HG03064 (cell line): Measurements from ENCODE around the gene SERTM1.

Source experiments
- ATAC-seq: cut with Tn5 transposase; IDR thresholded peaks from one replicate; pipeline ENCODE4 v1.9.1; 2021; ENCODE audit warnings: low read depth; ENCODE audit not compliant: unreplicated experiment

Gene SERTM1

GRCh38 chr13:36709136-36709890, 35.5 kb downstream of the SERTM1 start:
- ATAC-seq: no peak

GRCh38 chr13:36710396-36710795, 36.6 kb downstream of the SERTM1 start:
- no peak for ATAC-seq

GRCh38 chr13:36712290-36712689, 38.5 kb downstream of the SERTM1 start:
- ATAC-seq: no peak

- ATAC-seq: no peak
These were observed 39.0 kb downstream of the SERTM1 start for GRCh38 chr13:36712770-36713169.

GRCh38 chr13:36713887-36714286, 40.1 kb downstream of the SERTM1 start:
- ATAC-seq: no peak

- no peak for ATAC-seq
These were observed 42.0 kb downstream of the SERTM1 start for GRCh38 chr13:36715841-36716240.

GRCh38 chr13:36717017-36717416, 43.2 kb downstream of the SERTM1 start:
- no peak for ATAC-seq

- ATAC-seq: no peak
These were observed 44.2 kb downstream of the SERTM1 start for GRCh38 chr13:36717966-36718545.

- ATAC-seq: no peak
These were observed 44.9 kb downstream of the SERTM1 start for GRCh38 chr13:36718686-36719085.

- no peak for ATAC-seq
These were observed 50.3 kb downstream of the SERTM1 start for GRCh38 chr13:36724141-36724540.

GRCh38 chr13:36725936-36726335, 52.1 kb downstream of the SERTM1 start:
- ATAC-seq: no peak

GRCh38 chr13:36728006-36728405, 54.2 kb downstream of the SERTM1 start:
- ATAC-seq: no peak

GRCh38 chr13:36736119-36736726, 62.4 kb downstream of the SERTM1 start:
- ATAC-seq: no peak

GRCh38 chr13:36737524-36738083, 63.8 kb downstream of the SERTM1 start:
- ATAC-seq: no peak

- no peak for ATAC-seq
These were observed 71.6 kb downstream of the SERTM1 start for GRCh38 chr13:36745436-36745835.

GRCh38 chr13:36746051-36746450, 72.2 kb downstream of the SERTM1 start:
- ATAC-seq: no peak
